ENCODE measurements around the gene MUC5B. TPM values are rescaled to one million over a fixed set of nuclear protein-coding genes. Genes with fewer than 3 reads are reported as not detected.
"Not testable (repeated sequence)": the region's sequence is repeated elsewhere in the genome, so short reads cannot be mapped to it uniquely, and the experiment has no call there.

The MUC5B gene
- total and polyA plus RNA-seq, 5 donors from 2014 or later = not detected

GRCh38 chr11:1261241-1262071 lies 38.6 kb downstream of the MUC5B start:
- no peaks in the 10 kb centered on the region for H3K27me3 ChIP-seq (ENCODE audit: control insufficient read depth, insufficient read depth, low read length)
- peaks cover 0 to 3% (median 0%) of the 10 kb centered on the region in 7 donors for H3K9me3 Mint-ChIP-seq
- H3K27ac ChIP-seq (ENCODE audit: insufficient read depth, low read length, poor library complexity, severe bottlenecking) = no peak overlapping the region
- no peak overlapping the region for H3K4me3 ChIP-seq (ENCODE audit: low read depth, low read length)
- peaks cover 3% of the 10 kb centered on the region for H3K27me3 Mint-ChIP-seq
- peaks cover 0 to 21% (median 3%) of the 10 kb centered on the region in 4 donors for H3K4me1 Mint-ChIP-seq
- peak overlapping the region in 1 of 4 donors; percentile 85 for H3K4me3 Mint-ChIP-seq
- ATAC-seq (ENCODE audit: low read depth in 2 of 2) (no peak), DNase-seq (no peak)
- no peaks in the 10 kb centered on the region for H3K36me3 ChIP-seq (ENCODE audit: control insufficient read depth, insufficient read depth, low read length)
- H3K36me3 Mint-ChIP-seq = no peaks in the 10 kb centered on the region
- peak overlapping the region; percentile 91 to 94 (median 92) for H3K27ac Mint-ChIP-seq
- peaks cover 16% of the 10 kb centered on the region for H3K4me1 ChIP-seq (ENCODE audit: control insufficient read depth, insufficient read depth, low read length, poor library complexity, severe bottlenecking)
- no peaks in the 10 kb centered on the region for H3K9me3 ChIP-seq (ENCODE audit: control insufficient read depth in 2 of 2, low read length in 2 of 2)

GRCh38 chr11:1262172-1263006 lies 39.5 kb downstream of the MUC5B start:
- Histone ChIP-seq H3K9me3 (ENCODE audit: control insufficient read depth in 2 of 2, low read length in 2 of 2) (no peaks in the 10 kb centered on the region), H3K27me3 (ENCODE audit: control insufficient read depth, insufficient read depth, low read length) (no peaks in the 10 kb centered on the region), H3K4me3 (ENCODE audit: low read depth, low read length) (peak overlapping the region; percentile 69), H3K4me1 (ENCODE audit: control insufficient read depth, insufficient read depth, low read length, poor library complexity, severe bottlenecking) (peaks cover 16% of the 10 kb centered on the region), H3K36me3 (ENCODE audit: control insufficient read depth, insufficient read depth, low read length) (no peaks in the 10 kb centered on the region), H3K27ac (ENCODE audit: insufficient read depth, low read length, poor library complexity, severe bottlenecking) (peak overlapping the region; percentile 76)
- ATAC-seq (ENCODE audit: low read depth in 2 of 2) (peak; percentile 86 to 90), DNase-seq (peak; percentile 78 to 92 (median 90))
- H3K27ac Mint-ChIP-seq = peak overlapping the region; percentile 91 to 94 (median 92)
- H3K27me3 Mint-ChIP-seq = no peaks in the 10 kb centered on the region
- peak overlapping the region; percentile 82 to 91 (median 86) for H3K4me3 Mint-ChIP-seq
- peaks cover 0 to 21% (median 5%) of the 10 kb centered on the region in 4 donors for H3K4me1 Mint-ChIP-seq
- H3K36me3 Mint-ChIP-seq = no peaks in the 10 kb centered on the region
- H3K9me3 Mint-ChIP-seq = peaks cover 0 to 5% (median 0%) of the 10 kb centered on the region in 7 donors

- Mint-ChIP-seq H3K9me3 (peaks cover 0 to 5% (median 0%) of the 10 kb centered on the region in 7 donors), H3K4me3 (peak overlapping the region; percentile 82 to 91 (median 86)), H3K27ac (peak overlapping the region; percentile 52 to 92 (median 91)), H3K4me1 (peaks cover 0 to 21% (median 5%) of the 10 kb centered on the region in 4 donors), H3K36me3 (no peaks in the 10 kb centered on the region), H3K27me3 (no peaks in the 10 kb centered on the region)
- peak; percentile 35 to 54 for ATAC-seq (ENCODE audit: low read depth in 2 of 2)
- Histone ChIP-seq H3K36me3 (ENCODE audit: control insufficient read depth, insufficient read depth, low read length) (no peaks in the 10 kb centered on the region), H3K27ac (ENCODE audit: insufficient read depth, low read length, poor library complexity, severe bottlenecking) (peak overlapping the region; percentile 76), H3K27me3 (ENCODE audit: control insufficient read depth, insufficient read depth, low read length) (no peaks in the 10 kb centered on the region), H3K4me3 (ENCODE audit: low read depth, low read length) (peak overlapping the region; percentile 69), H3K4me1 (ENCODE audit: control insufficient read depth, insufficient read depth, low read length, poor library complexity, severe bottlenecking) (peaks cover 16% of the 10 kb centered on the region), H3K9me3 (ENCODE audit: control insufficient read depth in 2 of 2, low read length in 2 of 2) (no peaks in the 10 kb centered on the region)
- peak in 1 of 3 donors; percentile 55 for DNase-seq
Measured at GRCh38 chr11:1263010-1263409, 40.1 kb downstream of the MUC5B start.

- H3K4me3 Mint-ChIP-seq = peak overlapping the region in 1 of 4 donors; percentile 22
- peak in 2 of 3 donors; percentile 45 to 69 for DNase-seq
- peak; percentile 13 to 15 for ATAC-seq (ENCODE audit: low read depth in 2 of 2)
Measured at GRCh38 chr11:1264444-1264843, 41.6 kb downstream of the MUC5B start.

GRCh38 chr11:1265480-1265879 lies 42.6 kb downstream of the MUC5B start:
- H3K27ac Mint-ChIP-seq; H3K9me3 Mint-ChIP-seq; H3K9me3 ChIP-seq (ENCODE audit: control insufficient read depth in 2 of 2, low read length in 2 of 2); H3K36me3 ChIP-seq (ENCODE audit: control insufficient read depth, insufficient read depth, low read length); H3K4me3 ChIP-seq (ENCODE audit: low read depth, low read length); H3K27ac ChIP-seq (ENCODE audit: insufficient read depth, low read length, poor library complexity, severe bottlenecking); H3K36me3 Mint-ChIP-seq; H3K27me3 ChIP-seq (ENCODE audit: control insufficient read depth, insufficient read depth, low read length); DNase-seq; H3K27me3 Mint-ChIP-seq; ATAC-seq (ENCODE audit: low read depth in 2 of 2): not testable (repeated sequence)
- peaks cover 16% of the 10 kb centered on the region for H3K4me1 ChIP-seq (ENCODE audit: control insufficient read depth, insufficient read depth, low read length, poor library complexity, severe bottlenecking)
- peak overlapping the region in 1 of 4 donors; percentile 29 for H3K4me3 Mint-ChIP-seq
- peaks cover 0 to 21% (median 5%) of the 10 kb centered on the region in 4 donors for H3K4me1 Mint-ChIP-seq

More at GRCh38 chr11:1264444-1264843, 41.6 kb downstream of the MUC5B start:
- H3K9me3 ChIP-seq (ENCODE audit: control insufficient read depth in 2 of 2, low read length in 2 of 2); H3K27me3 Mint-ChIP-seq; H3K36me3 Mint-ChIP-seq; H3K4me3 ChIP-seq (ENCODE audit: low read depth, low read length); H3K36me3 ChIP-seq (ENCODE audit: control insufficient read depth, insufficient read depth, low read length); H3K27me3 ChIP-seq (ENCODE audit: control insufficient read depth, insufficient read depth, low read length); H3K27ac ChIP-seq (ENCODE audit: insufficient read depth, low read length, poor library complexity, severe bottlenecking); H3K9me3 Mint-ChIP-seq: not testable (repeated sequence)
- H3K4me1 ChIP-seq (ENCODE audit: control insufficient read depth, insufficient read depth, low read length, poor library complexity, severe bottlenecking) = peaks cover 16% of the 10 kb centered on the region
- peaks cover 0 to 21% (median 5%) of the 10 kb centered on the region in 4 donors for H3K4me1 Mint-ChIP-seq
- peak overlapping the region in 1 of 3 donors; percentile 48 for H3K27ac Mint-ChIP-seq

GRCh38 chr11:1266976-1267375 lies 44.1 kb downstream of the MUC5B start:
- H3K4me3 ChIP-seq (ENCODE audit: low read depth, low read length); DNase-seq; H3K36me3 Mint-ChIP-seq; ATAC-seq (ENCODE audit: low read depth in 2 of 2); H3K36me3 ChIP-seq (ENCODE audit: control insufficient read depth, insufficient read depth, low read length); H3K27me3 ChIP-seq (ENCODE audit: control insufficient read depth, insufficient read depth, low read length); H3K27ac ChIP-seq (ENCODE audit: insufficient read depth, low read length, poor library complexity, severe bottlenecking); H3K9me3 ChIP-seq (ENCODE audit: control insufficient read depth in 2 of 2, low read length in 2 of 2); H3K27me3 Mint-ChIP-seq; H3K4me3 Mint-ChIP-seq; H3K9me3 Mint-ChIP-seq: not testable (repeated sequence)
- Mint-ChIP-seq H3K4me1 (peaks cover 0 to 19% (median 5%) of the 10 kb centered on the region in 4 donors), H3K27ac (peak overlapping the region in 1 of 3 donors; percentile 28)
- H3K4me1 ChIP-seq (ENCODE audit: control insufficient read depth, insufficient read depth, low read length, poor library complexity, severe bottlenecking) = peaks cover 12% of the 10 kb centered on the region

GRCh38 chr11:1267441-1268100 lies 44.7 kb downstream of the MUC5B start:
- no peaks in the 10 kb centered on the region for H3K27me3 ChIP-seq (ENCODE audit: control insufficient read depth, insufficient read depth, low read length)
- Mint-ChIP-seq H3K27ac (peak overlapping the region in 2 of 3 donors; percentile 28 to 56), H3K4me1 (peaks cover 0 to 14% (median 5%) of the 10 kb centered on the region in 4 donors), H3K27me3 (no peaks in the 10 kb centered on the region), H3K4me3 (no peak overlapping the region), H3K9me3 (peaks cover 0 to 5% (median 0%) of the 10 kb centered on the region in 7 donors), H3K36me3 (no peaks in the 10 kb centered on the region)
- no peaks in the 10 kb centered on the region for H3K9me3 ChIP-seq (ENCODE audit: control insufficient read depth in 2 of 2, low read length in 2 of 2)
- H3K36me3 ChIP-seq (ENCODE audit: control insufficient read depth, insufficient read depth, low read length) = no peaks in the 10 kb centered on the region
- no peak overlapping the region for H3K27ac ChIP-seq (ENCODE audit: insufficient read depth, low read length, poor library complexity, severe bottlenecking)
- no peak overlapping the region for H3K4me3 ChIP-seq (ENCODE audit: low read depth, low read length)
- H3K4me1 ChIP-seq (ENCODE audit: control insufficient read depth, insufficient read depth, low read length, poor library complexity, severe bottlenecking) = peaks cover 7% of the 10 kb centered on the region
- ATAC-seq (ENCODE audit: low read depth in 2 of 2) (no peak), DNase-seq (peak in 1 of 3 donors; percentile 34)
